GM21367 (cell line): ENCODE measurements around the gene PLIN4.
A peak's percentile ranks its signal among the peaks of the same experiment; 100 is the strongest.

Source experiments
- ATAC-seq: cut with Tn5 transposase; IDR thresholded peaks from one replicate; pipeline ENCODE4 v1.9.1; 2021; ENCODE audit not compliant: unreplicated experiment

The PLIN4 gene

DNA sequence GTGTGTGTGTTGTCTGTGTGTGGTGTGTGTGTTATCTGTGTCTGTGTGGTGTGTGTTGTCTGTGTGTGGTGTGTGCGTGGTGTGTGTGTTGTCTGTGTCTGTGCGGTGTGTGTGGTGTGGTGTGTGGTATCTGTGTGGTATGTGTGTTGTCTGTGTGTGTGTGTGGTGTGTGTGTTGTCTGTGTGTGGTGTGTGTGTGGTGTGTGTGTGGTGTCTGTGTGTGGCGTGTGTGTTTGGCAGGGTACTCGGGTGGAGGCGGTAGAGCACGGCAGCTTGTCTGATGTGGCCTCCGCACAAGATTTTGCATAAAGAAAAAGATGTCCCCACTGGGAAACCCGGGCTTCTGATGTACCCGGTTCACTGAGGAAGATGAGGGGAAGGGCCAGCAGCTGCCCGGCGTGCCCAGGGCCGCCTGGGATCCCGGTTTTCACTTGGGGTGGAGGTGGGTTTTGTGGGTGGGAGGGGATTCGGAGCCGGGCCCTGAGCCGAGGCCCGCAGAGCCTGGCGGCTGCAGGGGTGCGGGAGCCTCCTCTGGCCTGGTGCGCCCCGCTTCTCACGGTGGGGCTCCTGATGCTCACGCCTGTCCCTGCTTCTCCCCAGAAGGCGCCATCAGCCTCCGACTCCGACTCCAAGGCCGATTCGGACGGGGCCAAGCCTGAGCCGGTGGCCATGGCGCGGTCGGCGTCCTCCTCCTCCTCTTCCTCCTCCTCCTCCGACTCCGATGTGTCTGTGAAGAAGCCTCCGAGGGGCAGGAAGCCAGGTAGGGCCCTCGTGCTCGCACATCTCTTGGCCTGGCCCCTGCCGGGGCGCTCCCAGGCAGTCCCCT, 25.0 kb downstream of the PLIN4 start:
- no peak for ATAC-seq

DNA sequence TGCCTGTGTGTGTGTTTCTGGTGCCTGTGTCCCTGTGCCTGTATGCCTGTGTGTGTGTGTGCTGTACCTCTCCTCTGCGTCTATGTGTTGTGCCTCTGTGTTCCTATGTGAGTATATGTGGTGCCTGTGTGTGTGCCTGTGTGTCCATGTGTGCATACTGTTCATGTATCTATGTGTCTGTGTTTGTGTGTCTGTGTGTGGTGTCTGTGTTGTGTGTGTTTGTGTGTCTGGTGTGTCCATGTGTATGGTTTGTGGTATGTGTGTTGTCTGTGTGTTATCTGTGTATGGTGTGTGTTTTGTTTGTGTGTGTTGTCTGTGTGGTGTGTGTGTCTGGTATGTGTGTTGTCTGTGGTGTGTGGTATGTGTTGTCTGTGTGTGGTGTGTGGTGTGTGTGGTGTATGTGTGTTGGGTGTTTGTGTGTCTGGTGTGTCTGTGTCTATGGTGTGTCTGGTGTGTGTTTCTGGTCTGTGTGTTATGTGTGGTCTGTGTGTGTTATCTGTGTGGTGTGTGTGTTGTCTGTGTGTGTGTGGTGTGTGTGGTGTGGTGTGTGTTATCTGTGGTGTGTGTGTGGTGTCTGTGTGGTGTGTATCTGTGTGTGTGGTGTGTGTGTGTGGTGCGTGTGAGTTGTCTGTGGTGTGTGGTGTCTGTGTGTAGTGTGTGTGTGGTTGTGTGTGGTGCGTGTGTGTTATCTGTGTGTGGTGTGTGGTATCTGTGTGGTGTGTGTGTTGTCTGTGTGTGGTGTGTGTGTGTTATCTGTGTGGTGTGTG, 25.8 kb downstream of the PLIN4 start:
- no peak for ATAC-seq

DNA sequence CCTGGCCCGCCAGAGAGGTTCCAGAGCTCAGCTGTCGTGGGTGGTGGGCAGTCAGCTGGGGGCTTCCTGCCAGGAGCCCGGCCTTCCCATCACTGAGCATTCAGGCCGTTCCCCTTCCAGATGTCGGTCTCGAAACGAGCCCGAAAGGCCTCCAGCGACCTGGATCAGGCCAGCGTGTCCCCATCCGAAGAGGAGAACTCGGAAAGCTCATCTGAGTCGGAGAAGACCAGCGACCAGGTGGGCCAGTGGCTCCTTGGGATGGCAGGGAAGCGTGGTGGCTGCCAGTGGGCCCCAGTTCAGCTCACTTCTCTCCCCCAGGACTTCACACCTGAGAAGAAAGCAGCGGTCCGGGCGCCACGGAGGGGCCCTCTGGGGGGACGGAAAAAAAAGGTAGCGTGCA, 26.8 kb downstream of the PLIN4 start:
- no peak for ATAC-seq

- no peak for ATAC-seq
These were observed 29.8 kb downstream of the PLIN4 start for GRCh38 chr19:4488496-4488895.

- ATAC-seq: no peak
These were observed 30.7 kb downstream of the PLIN4 start for GRCh38 chr19:4487572-4487971.

DNA sequence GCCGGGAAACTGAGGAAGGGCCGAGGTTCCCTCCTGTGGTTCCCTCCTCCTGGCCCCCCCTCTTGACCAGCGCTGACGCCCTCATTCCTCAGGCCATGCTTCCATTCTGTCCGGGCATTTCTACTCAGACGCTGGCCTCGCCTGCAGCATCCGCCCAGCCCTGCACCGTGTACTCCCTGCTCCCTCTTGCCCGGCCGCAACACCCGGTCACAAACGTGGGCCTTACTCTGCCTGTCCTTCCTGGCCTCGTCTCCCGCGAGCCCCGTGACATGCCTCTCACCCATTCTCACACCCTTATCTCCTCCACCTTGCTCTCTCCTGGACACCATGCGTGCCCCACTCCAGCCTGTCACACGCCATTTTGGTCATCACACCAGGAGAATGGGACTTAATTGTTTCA, 34.9 kb downstream of the PLIN4 start:
- ATAC-seq: no peak

GRCh38 chr19:4482721-4483364, 35.4 kb downstream of the PLIN4 start:
- ATAC-seq: no peak

DNA sequence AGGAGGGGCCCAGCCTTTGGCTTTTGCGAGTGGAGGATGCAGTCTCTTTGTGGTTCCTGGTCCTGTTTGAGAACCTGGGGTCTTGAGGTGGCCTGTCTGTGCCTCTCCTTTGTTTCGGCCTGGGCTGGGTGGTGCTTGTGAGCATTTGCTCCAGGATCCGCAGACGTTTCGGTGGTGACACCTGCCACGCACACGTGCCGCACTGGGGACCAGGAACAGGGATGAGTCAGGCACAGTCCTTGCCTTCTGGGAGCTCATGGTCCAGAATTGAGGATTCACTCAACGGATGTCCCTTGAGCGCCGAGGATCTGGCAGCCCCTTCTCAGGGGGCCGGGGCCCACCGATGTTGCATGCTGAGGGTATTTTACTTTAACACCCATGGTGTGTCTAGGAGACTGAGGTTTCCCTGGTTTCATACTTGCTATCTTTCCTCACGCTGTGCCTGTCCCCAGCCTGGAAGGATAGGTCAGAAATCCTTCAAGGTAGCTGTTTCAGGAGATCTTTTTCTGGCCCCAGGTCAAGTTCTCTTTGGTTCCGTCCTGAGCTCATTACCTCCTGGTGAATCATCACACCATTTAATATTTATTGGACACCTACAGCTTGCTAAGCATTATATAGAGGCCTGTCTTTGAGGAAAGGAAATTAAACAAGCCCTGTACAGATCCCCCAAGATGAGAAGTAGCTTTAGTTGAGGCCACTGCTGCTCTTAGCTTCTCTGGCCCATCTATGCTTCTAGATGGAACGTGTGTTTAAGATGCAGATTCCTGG, 41.1 kb downstream of the PLIN4 start:
- ATAC-seq: no peak

DNA sequence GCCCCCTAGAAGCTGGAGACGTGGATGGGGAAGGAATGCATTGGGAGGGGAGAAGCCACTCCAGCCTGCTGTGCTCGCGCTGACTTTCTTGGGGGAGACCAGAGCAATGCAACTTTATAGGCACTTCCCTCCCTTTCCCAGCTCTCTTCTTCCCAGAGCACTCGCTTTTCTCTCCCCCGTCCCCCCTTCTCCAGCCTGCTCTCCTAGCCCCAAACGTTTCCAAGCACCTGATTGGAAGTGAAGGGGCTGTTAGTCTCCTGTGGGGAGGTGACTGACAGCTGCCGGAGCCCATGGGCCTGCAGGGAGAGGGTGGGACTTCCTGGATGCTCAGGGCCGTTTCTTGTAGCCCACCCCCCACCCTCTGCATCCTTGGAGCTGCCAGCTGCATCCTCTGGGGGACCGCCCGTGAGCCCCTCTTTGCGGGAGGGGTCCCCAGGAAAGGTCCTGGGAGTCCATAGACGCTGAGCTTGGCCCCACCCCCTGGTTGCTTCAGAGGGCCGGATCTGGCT, 43.7 kb downstream of the PLIN4 start:
- ATAC-seq: no peak

DNA sequence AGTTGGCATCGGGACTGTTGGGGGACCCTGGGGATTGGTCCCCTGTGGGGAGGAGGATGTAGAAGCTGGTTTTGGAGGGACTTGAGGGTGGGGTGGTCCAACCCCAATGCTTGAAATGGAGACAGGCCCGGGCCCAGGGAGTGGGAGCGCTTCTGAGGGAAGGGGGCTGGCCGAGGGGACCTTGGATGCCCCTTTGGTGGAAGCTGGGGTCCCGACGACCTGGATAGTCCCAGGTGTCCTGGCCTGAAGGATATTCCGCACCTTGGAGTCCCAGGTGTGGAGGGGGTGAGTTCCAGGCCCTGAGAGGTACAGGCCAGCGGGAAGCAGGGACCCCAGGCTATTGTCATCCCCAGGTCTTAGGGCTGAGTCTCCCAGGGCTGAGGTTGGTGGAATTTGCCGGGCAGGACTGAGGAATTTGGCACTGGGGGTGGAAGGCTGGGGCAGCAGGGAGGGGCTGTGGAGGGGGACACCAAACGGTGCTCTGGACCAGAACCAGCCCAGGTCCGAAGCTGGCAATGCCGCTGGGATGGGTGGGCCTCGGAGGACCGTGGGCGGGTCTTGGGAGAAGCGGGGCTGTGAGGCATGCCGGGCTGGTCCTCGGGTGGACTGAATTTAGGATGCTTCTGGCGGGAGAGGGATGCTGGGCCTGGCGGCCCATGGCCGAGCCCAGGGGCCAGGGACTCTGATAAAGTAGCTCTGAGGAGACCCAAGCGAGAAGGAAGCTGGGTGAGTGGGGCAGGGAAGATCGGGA, 44.3 kb downstream of the PLIN4 start:
- no peak for ATAC-seq

DNA sequence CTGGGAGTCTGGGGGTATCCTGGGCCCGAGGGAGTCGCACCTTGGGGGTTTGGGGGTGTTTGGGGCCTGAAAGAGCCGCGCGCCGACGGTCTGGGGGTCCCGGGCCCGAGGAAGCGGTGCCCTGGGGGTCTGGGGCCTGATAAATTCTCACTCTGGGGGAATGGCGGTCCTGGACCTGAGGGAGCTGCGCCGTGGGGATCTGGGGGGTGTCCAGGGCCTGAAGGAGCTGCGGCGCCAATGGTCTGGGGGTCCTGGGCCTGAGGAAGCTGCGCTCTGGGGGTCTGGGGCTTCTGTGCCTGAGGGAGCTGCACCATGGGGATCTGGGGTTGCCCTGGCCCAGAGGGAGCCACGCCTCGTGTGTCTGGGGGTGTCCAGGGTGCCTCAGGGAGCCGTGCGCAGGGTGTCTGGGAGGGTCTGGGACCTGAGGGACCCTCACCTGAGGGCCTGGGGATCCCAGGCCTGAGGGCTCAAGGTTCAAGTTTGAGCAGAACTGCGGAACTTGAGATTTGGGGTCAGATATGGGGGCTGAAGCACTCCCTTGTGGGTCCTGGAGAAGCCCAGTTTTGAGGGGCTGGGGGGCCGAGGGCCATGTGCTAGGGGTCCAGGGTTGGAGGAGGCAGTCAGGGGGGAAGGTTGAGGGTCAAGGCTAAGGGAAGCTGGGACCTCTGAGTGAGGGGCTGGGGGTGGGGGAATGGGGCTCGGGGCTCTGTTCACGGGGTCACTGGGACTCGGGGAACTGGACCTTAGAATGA, 45.1 kb downstream of the PLIN4 start:
- no peak for ATAC-seq

DNA sequence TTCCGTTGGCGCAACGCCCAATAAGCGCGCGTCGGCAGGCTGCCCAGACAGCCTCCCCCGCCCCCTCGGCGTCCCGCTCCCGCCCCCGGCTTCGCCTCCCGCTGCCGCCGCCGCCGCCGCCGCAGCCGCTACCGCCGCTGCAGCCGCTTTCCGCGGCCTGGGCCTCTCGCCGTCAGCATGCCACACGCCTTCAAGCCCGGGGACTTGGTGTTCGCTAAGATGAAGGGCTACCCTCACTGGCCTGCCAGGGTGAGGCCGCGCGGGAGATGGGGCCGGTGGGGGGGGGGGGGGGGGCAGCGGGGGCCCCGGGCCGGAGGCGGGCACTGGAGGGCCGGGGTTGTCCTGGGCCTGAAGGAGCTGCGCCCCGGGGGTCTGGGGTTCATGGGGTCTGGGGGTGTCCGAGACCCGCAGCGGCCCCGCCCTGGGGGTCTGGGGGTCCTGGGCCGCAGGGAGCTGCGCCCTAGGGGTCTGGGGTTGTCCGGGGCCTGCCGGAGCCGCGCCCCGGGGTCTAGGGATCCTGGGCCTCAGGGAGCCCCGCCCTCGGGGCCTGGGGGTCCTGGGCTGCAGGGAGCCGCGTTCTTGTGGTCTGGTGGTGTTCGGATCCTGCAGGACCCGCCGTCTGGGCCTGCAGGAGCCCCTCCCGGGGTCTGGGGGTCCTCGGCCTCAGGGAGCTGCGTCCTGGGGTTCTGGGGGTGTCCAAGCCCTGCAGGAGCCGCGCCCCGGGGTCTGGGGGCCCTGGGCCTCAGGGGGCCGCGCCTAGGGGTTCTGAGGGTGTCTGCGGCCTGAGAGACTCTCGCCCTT, 45.9 kb downstream of the PLIN4 start, which contains the start of gene HDGFL2:
Gene HDGFL2 (plus strand): TSS at position 124 of the 801 bp plus-strand sequence. CDS start 54 bp downstream, at position 178.
- no peak for ATAC-seq

DNA sequence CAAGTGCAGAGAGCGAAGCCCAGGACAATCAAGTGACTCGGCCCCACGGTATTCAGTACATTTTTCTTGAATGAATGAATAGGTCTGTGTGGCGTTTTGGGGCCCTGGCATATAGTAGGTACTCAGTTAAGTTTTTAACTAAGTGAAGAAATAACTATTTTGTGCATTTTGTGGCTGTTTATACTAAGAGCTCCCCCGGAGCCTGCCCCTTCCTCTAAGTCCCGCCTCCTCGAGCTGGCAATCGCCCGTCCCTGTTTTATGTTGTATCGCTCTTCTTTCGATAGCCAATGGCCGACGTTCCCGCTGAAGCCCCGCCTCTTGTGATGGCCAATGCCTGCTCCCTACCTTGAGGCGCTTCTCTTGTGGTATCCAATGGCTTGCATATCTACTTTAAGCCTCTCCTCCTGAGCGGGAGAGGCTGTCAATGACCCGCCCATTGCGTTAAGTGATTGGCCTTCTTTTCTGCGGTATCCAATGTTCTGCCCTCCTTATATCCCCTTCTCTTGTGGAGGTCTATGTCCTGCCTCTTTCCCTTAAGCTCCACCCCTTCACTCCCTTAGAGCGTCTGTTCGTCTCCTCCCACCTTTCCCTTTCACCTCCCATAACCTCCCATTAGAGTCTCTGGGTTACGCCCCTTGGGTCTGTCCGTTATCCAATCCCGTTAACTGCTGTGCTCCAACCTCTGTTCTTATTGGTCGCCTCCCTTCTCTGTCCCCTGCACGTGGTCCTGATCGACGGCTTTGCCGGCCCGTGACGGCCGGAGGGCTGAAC, 46.7 kb downstream of the PLIN4 start:
- peak; percentile 80 for ATAC-seq

- no peak for ATAC-seq
These were observed 50.5 kb downstream of the PLIN4 start for GRCh38 chr19:4467835-4468234.

DNA sequence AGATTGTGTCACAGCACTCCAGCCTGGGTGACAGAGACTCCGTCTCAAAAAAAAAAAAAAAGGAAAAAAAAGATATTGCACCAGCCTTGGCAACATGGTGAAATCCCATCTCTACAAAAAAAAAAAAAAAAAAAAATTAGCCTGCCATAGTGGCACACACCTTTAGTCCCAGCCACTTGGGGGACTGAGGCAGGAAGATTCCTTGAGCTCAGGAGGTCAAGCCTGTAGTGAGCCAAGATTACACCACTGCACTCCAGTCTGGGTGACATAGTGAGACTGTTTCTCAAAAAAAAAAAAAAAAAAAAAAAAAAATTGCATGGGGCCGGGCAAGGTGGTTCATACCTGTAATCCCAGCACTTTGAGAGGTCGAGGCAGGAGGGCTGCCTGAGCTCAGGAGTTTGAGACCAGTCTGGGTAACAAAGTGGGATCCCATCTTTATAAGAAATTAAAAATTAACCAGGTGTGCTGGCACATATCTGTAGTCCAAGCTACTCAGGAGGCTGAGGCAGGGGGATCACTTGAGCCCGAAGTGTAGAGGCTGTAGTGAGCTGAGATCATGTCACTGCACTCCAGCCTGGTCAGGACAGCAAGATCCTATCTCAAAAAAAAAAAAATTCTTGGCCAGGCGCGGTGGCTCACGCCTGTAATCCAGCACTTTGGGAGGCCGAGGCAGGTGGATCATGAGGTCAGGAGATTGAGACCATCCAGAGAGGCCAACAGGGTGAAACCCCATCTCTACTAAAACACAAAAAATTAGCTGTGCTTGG, 53.3 kb downstream of the PLIN4 start:
- no peak for ATAC-seq

- ATAC-seq: peak; percentile 83
These were observed 60.5 kb downstream of the PLIN4 start, which contains the start of gene UBXN6 for GRCh38 chr19:4457654-4458395. TSS of gene UBXN6 (minus strand) at chr19:4457794. CDS start at chr19:4457697, 97 bp downstream.
